Left ventricle myocardium inferior (tissue), 1 donor: Measurements from ENCODE around the gene UNC13D. TPM values are rescaled to one million over a fixed set of nuclear protein-coding genes. Genes with fewer than 3 reads are reported as not detected.
"Not testable (repeated sequence)": the region's sequence is repeated elsewhere in the genome, so short reads cannot be mapped to it uniquely, and the experiment has no call there.

Experiments used
- DNase-seq: peaks from one replicate; pipeline ENCODE4 v3.0.0-alpha.2; 2020
- H3K27ac ChIP-seq: fragments of 200-600 bp; replicated peaks from 2 replicates; pipeline ENCODE4 v1.8.0; 2021
- H3K27me3 ChIP-seq: fragments of 200-600 bp; 2 replicates; pipeline ENCODE4 v1.8.0; 2021; ENCODE audit warnings: low read depth
- H3K36me3 ChIP-seq: fragments of 200-600 bp; 2 replicates; pipeline ENCODE4 v1.8.0; 2021
- H3K4me1 ChIP-seq: fragments of 200-600 bp; 2 replicates; pipeline ENCODE4 v1.8.0; 2021
- H3K4me3 ChIP-seq: fragments of 200-600 bp; 2 replicates; pipeline ENCODE4 v1.8.0; 2021; ENCODE audit warnings: mild to moderate bottlenecking, moderate library complexity
- H3K9me3 ChIP-seq: fragments of 200-600 bp; replicated peaks from 2 replicates; pipeline ENCODE4 v1.8.0; 2021
- intact Hi-C: fragments of 100-400 bp; cut with micrococcal nuclease; formaldehyde crosslinking; loops from one replicate; pipeline ENCODE4 v1.11.0; 2022
- total RNA-seq: library from RNA; stranded (reverse); fragmentation: NEBNext Ultra II Directional; extraction: Animal tissue kit (Norgen Biotek cat#: 25700); gene quantifications from one replicate; pipeline ENCODE4 v1.2.1, GENCODE V29; 2021
- TF ChIP-seq, protein P1 (sequence below): fragments of 200-600 bp; IDR thresholded peaks from 2 replicates; pipeline ENCODE4 v1.8.0; 2021; ENCODE audit warnings: antibody characterized with exemption, mild to moderate bottlenecking, borderline replicate concordance
- donor health status: DM: no; HTN: yes; CAD: no; lungs with severe emphysema.

UNC13D gene
- total RNA-seq, 1 donor from 2014 or later: 13.3 TPM

DNA sequence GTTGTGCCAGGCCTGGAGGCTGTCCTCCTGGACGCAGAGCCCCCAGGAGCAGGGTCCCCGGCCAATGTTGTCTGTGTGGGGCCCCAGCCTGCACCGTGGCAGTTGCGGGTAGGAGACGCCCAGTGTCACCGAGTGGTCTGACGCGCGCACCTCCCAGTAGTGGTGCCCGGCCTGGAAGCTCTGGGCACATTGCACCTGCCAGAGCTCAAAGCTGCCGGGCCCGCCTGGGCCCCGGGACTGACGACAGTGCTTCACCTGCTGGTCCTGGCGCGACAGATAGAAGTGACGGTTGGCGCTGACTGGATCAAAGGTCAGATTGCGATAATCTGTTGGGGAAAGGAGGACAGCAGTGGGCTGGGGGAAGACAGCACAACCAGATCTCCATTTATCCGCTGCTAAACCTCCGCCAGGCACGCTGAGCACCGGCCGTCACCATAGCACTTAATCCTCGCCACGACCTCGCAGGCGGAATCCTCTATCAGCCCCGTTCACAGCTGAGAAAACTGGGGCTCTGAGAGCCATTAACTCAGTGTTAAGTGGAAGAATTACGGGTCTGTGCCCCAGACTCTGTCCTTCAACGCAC is 46.9 kb upstream of the UNC13D start:
- Histone ChIP-seq H3K27me3 (no peaks in the 10 kb centered on the region), H3K27ac (no peak overlapping the region), H3K4me3 (no peak overlapping the region), H3K9me3 (no peaks in the 10 kb centered on the region), H3K36me3 (peaks cover 34% of the 10 kb centered on the region), H3K4me1 (peaks cover 29% of the 10 kb centered on the region)
- TF ChIP-seq, protein P1, sequence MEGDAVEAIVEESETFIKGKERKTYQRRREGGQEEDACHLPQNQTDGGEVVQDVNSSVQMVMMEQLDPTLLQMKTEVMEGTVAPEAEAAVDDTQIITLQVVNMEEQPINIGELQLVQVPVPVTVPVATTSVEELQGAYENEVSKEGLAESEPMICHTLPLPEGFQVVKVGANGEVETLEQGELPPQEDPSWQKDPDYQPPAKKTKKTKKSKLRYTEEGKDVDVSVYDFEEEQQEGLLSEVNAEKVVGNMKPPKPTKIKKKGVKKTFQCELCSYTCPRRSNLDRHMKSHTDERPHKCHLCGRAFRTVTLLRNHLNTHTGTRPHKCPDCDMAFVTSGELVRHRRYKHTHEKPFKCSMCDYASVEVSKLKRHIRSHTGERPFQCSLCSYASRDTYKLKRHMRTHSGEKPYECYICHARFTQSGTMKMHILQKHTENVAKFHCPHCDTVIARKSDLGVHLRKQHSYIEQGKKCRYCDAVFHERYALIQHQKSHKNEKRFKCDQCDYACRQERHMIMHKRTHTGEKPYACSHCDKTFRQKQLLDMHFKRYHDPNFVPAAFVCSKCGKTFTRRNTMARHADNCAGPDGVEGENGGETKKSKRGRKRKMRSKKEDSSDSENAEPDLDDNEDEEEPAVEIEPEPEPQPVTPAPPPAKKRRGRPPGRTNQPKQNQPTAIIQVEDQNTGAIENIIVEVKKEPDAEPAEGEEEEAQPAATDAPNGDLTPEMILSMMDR: no peak
- DNase-seq: no peak
- intact Hi-C loops: no loop called here

GRCh38 chr17:75889454-75889853 is 45.2 kb upstream of the UNC13D start:
- intact Hi-C loops: no loop called here
- H3K9me3 ChIP-seq: no peaks in the 10 kb centered on the region
- H3K27ac ChIP-seq: no peak overlapping the region
- no peak for DNase-seq
- H3K4me1 ChIP-seq: peaks cover 12% of the 10 kb centered on the region
- H3K27me3 ChIP-seq: no peaks in the 10 kb centered on the region
- TF ChIP-seq, protein P1: no peak
- H3K4me3 ChIP-seq: no peak overlapping the region
- H3K36me3 ChIP-seq: peaks cover 34% of the 10 kb centered on the region

- H3K36me3 ChIP-seq: peaks cover 34% of the 10 kb centered on the region
- no peak for DNase-seq
- H3K4me1 ChIP-seq: peaks cover 7% of the 10 kb centered on the region
- H3K9me3 ChIP-seq: no peaks in the 10 kb centered on the region
- TF ChIP-seq, protein P1: no peak
- intact Hi-C loops: no loop called here
- H3K27ac ChIP-seq: no peak overlapping the region
- no peak overlapping the region for H3K4me3 ChIP-seq
- H3K27me3 ChIP-seq: no peaks in the 10 kb centered on the region
These were observed 44.3 kb upstream of the UNC13D start for GRCh38 chr17:75888484-75888883.

- DNase-seq, H3K27me3 ChIP-seq, intact Hi-C loops, H3K4me3 ChIP-seq, H3K9me3 ChIP-seq, H3K27ac ChIP-seq, H3K4me1 ChIP-seq: not testable (repeated sequence)
- H3K36me3 ChIP-seq: peaks cover 18% of the 10 kb centered on the region
These were observed 41.7 kb upstream of the UNC13D start for GRCh38 chr17:75885860-75886259.

GRCh38 chr17:75885431-75885830 is 41.2 kb upstream of the UNC13D start:
- H3K36me3 ChIP-seq: peaks cover 14% of the 10 kb centered on the region
- H3K27ac ChIP-seq: no peak overlapping the region
- TF ChIP-seq, protein P1: no peak
- no peaks in the 10 kb centered on the region for H3K4me1 ChIP-seq
- intact Hi-C loops: no loop called here
- no peaks in the 10 kb centered on the region for H3K9me3 ChIP-seq
- DNase-seq: no peak
- H3K27me3 ChIP-seq: no peaks in the 10 kb centered on the region
- H3K4me3 ChIP-seq: no peak overlapping the region

DNA sequence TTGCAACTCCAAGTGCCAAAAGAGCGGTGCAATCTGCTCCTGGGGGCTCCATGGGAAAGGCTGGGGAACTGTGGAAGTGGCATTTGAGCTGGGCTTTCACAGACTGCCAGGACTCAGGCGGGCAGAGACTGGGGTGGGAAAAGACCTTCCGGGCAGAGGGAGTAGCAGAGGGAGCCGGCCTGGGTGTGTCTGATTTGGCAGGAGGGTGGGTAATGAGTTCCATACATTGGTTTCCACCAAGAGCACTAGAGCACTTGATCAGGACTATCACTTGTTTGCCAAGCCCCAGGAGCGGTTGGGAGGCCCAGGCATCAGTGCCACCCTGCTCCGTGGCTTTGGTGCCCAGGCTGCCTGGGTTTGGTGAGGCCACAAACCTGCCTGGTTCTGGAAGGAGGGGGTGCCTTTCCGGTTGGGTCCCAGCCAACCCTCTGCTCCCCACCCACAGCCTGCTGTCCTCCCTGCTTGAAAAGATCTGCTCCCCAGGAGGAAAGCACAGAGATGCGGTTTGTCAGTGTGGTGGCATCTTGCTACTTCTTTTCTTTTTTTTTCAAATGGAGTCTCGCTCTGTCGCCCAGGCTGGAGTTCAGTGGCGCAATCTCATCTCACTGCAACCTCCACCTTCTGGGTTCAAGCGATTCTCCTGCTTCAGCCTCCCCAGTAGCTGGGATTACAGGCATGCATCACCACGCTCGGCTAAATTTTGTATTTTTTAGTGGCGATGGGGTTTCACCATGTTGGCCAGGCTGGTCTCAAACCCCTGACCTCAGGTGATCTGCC is 37.7 kb upstream of the UNC13D start:
- Histone ChIP-seq H3K36me3 (no peaks in the 10 kb centered on the region), H3K4me3 (no peak overlapping the region), H3K4me1 (peaks cover 23% of the 10 kb centered on the region), H3K27me3 (no peaks in the 10 kb centered on the region), H3K27ac (no peak overlapping the region), H3K9me3 (no peaks in the 10 kb centered on the region)
- no peak for DNase-seq
- intact Hi-C loops: no loop called here
- TF ChIP-seq, protein P1: no peak
